Mammary epithelial cell (primary cell): Measurements from ENCODE around the gene C16orf89.

Experiments used
- CTCF ChIP-seq, 2 donors: IDR thresholded peaks in 1 of 2; conservative IDR thresholded peaks in 1 of 2; 2 replicates each; pipeline ENCODE4 v1.5.1; 2011 to 2012; ENCODE audit warnings: inconsistent platforms in 2 of 2, low read length in 2 of 2, mild to moderate bottlenecking in 2 of 2, control low read depth in 1 of 2, low read depth in 1 of 2; ENCODE audit not compliant: insufficient read depth in 1 of 2; ENCODE audit errors: extremely low read depth in 1 of 2
- EZH2 ChIP-seq: IDR thresholded peaks from 2 replicates; pipeline ENCODE4 v1.6.1; 2012; ENCODE audit warnings: low read length, inconsistent platforms, borderline replicate concordance

- TF ChIP-seq CTCF (conservative IDR thresholded peaks at IDR 0.05 in 1 of 2, IDR thresholded peaks at IDR 0.05 in 1 of 2; ENCODE audit: extremely low read depth in 1 of 2, insufficient read depth in 1 of 2, low read depth in 1 of 2, low read length in 2 of 2) (no peak), EZH2 (no peak)
These were observed 18.8 kb downstream of the C16orf89 start for GRCh38 chr16:5046914-5047313.
